Frontal cortex (tissue), 4 donors: ENCODE measurements around the gene E2F4. TPM values are rescaled to one million over a fixed set of nuclear protein-coding genes. Genes with fewer than 3 reads are reported as not detected.

Source experiments
- DNase-seq, 2 donors: peaks; one replicate each; pipeline ENCODE4 v3.0.0; 2012; ENCODE audit warnings: low spot score in 2 of 2
- FAIRE-seq: peaks from 2 replicates; lab custom pipeline; 2012; peaks lifted over from hg19 to GRCh38; lab: Jason Lieb, UNC
- total RNA-seq: library from RNA; depleted of rRNA; stranded (reverse); fragments of >200 nt; gene quantifications from one replicate; pipeline ENCODE4 v1.2.3, GENCODE V29; 2014
- donor health status: control.
- donor health status: control.
- donor health status: control.

Gene E2F4
- 19.6 TPM for total RNA-seq

GRCh38 chr16:67191995-67192681 is at the start of gene E2F4:
Gene E2F4 (plus strand): TSS chr16:67192155. CDS start chr16:67192228, 73 bp downstream.
- DNase-seq (peak; percentile 98 to 99), FAIRE-seq (no peak)

DNA sequence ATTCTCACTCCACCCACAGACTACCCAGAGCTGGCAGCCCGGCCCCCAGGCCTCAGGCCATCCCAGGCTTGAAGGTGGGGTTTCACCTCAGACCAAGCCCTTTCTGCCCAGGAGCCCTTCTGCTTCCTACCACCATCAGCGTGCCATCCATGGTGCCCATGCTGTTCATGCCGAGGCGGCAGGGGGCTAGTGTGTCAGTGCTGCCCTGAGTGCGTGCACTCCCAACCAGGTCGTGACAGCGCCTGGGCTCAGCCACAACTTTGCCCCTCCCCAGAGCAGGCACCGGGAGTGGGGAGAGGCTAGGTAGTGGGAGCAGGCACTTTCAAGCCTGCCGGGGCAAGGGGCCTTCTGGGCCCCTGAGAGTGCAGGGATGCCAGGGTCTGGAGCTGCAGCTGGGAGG is 49.6 kb upstream of the E2F4 start:
- FAIRE-seq (no peak), DNase-seq (no peak)

DNA sequence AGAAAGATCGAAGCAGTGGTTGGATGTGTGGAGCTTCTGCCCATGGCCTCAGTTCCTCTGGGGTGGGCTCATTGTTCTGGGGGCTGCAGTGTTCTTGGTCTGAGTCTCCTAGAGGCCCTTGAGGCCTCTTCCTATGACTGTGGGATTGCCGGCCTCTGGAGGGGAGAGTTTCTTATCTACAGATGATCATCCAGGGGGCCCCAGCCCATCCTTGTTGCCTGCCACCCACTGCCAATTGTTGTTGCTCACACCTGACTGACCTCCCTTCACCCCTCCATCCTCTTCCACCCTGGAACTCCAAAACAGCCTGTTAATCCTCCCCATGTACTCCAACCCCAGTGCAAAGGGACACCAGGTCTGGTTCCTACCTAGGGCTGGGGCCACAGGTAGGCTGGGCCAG is 47.0 kb upstream of the E2F4 start:
- no peak for FAIRE-seq

DNA sequence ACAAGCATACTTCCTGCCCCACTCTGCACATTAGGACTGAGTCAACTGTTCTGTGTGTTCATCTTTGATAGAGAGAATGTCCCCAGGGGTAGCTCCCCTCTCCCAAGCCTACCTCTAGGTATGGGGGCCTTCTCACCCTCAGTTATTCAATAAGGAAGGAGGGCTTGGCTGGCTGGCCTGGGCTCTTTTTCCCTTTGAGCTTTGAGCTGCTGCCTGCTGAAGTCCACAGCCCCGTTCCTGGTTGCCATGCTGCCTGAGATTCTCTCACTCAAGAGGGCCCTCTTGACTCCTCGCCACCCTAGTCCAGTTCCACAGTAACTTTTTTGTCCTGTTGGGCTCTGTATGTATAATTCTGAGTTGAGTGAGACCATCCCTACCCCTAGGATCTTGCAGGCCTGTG is 46.2 kb upstream of the E2F4 start:
- DNase-seq = no peak
- no peak for FAIRE-seq

More for the DNA sequence above, 47.0 kb upstream of the E2F4 start:
- no peak for DNase-seq

DNA sequence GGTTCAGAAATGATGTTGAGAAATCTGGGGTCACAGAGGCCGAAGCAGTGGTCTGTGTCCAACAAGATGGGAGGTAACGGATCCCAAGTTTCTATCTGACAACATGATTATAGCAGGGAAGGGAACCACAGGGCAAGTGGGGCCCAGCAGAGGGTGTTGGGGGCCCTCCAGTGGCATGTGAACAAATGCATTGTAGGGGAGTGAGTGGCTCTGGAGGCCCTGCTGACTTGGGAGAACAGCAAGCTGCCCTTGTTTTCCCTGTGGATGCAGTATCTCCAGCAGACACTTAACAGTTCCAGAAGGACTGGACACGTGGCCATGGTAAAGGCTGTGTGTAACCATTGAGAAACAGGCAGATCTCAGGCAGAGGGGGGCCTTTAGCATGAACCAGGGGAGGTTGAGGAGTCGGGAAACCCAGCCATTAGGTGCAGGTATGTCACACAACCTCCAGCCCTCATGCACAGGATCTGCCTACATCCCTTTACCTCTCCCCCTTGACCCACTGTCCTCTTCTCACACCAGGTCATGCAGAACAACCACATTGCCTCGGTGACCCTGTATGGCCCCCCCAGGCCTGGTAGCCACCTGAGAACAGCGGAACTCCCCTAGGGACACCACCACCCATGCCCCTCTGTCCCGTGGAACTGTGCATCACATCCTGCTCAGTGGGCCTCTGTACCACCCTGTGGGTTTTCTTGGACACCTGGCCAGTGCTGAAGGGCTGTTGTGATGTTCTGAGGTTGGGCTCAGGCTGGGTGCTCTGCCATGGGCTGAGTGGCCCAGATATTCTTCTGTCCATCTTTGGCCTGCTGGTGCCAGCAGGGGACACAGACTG is 45.2 kb upstream of the E2F4 start:
- FAIRE-seq (no peak), DNase-seq (peak in 1 of 2 donors; percentile 32)

GRCh38 chr16:67147437-67148140 is 44.4 kb upstream of the E2F4 start:
- FAIRE-seq (no peak), DNase-seq (peak in 1 of 2 donors; percentile 9)

GRCh38 chr16:67148221-67148620 is 43.7 kb upstream of the E2F4 start:
- DNase-seq = peak in 1 of 2 donors; percentile 9
- no peak for FAIRE-seq

- FAIRE-seq (no peak), DNase-seq (peak in 1 of 2 donors; percentile 15)
Observed at GRCh38 chr16:67148656-67149275, 43.2 kb upstream of the E2F4 start.

- FAIRE-seq = no peak
- peak in 1 of 2 donors; percentile 30 for DNase-seq
Observed at GRCh38 chr16:67149276-67150046, 42.5 kb upstream of the E2F4 start.

DNA sequence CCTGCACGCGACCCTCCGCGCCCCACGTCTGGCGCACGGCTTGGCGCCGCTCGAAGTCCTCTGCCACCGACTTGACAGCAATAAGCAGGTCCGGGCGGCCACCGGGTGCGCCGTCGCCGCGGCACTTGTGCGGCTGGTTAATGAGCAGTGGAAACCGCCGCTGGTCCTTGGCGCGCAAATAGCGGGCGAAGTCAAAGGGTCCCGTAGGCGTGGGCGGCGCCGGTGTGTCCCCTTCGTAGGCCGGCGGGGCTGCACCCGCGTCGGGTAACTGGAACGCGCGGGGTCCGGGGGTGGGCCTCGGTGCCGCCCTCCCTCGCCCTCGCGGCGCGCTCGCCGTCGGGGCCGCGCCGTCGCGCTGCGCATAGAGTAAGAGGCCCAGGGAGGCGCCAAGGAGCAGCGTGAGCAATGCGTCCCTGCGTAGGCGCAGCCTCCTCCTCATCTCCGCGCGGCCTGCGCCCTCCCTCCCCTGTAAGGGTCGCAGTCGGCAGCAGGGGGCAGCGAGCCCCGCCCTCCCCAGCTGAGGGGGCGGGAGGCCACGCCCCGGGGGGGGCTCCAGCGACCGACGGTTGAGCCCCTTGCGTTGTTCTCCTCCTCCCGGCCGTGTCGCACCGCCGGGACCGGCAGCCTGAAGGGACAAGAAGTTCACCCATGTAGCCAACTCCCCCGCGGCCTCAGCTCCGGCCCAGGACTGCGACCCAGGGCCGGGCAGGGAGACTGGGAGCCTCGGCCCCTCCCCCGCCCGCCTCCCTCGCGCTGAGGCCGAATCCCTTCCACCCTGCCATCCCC is 41.7 kb upstream of the E2F4 start:
- peak; percentile 69 to 74 for DNase-seq
- no peak for FAIRE-seq

- peak; percentile 77 to 87 for DNase-seq
- FAIRE-seq = no peak
Observed at GRCh38 chr16:67150833-67151396, 41.0 kb upstream of the E2F4 start, which contains the start of gene B3GNT9. Gene B3GNT9 (minus strand): TSS chr16:67150998. CDS start chr16:67150485, 513 bp downstream.

- FAIRE-seq = no peak
Observed at GRCh38 chr16:67151431-67152097, 40.4 kb upstream of the E2F4 start.

GRCh38 chr16:67154578-67155294 is 37.2 kb upstream of the E2F4 start:
- peak in 1 of 2 donors; percentile 42 for DNase-seq
- FAIRE-seq = no peak

More at GRCh38 chr16:67151431-67152097, 40.4 kb upstream of the E2F4 start:
- DNase-seq = peak in 1 of 2 donors; percentile 38

- peak; percentile 94 to 96 for DNase-seq
- no peak for FAIRE-seq
Observed at GRCh38 chr16:67155295-67156142, 36.4 kb upstream of the E2F4 start.

GRCh38 chr16:67156143-67156844 is 35.7 kb upstream of the E2F4 start:
- DNase-seq (peak in 1 of 2 donors; percentile 35), FAIRE-seq (no peak)
